ENCODE results near the gene AUH. TPM values are rescaled to one million over a fixed set of nuclear protein-coding genes. Genes with fewer than 3 reads are reported as not detected.

AUH gene
- total RNA-seq, 1 donor from 2014 or later = 17.3 TPM

DNA sequence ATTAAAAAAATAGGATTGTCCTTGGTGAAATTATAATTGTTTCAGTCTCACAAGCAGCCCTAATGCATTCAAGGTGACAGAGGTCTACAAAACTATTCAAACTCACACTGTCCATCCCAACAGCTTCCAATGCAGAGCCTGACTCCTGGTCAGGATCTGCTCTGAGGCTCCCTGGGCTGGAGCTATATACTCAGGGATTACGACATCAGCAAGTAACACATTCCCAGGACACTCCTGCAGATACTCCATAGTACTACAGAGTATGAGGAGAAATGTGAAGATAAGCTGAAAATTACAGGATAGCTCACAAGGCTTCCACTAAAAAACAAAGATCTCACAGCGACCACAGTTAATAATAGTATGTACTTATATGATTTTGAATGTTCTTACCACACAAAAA lies 130.1 kb downstream of the AUH start:
- ATAC-seq = no peak
- no peak overlapping the region for H3K27ac ChIP-seq

DNA sequence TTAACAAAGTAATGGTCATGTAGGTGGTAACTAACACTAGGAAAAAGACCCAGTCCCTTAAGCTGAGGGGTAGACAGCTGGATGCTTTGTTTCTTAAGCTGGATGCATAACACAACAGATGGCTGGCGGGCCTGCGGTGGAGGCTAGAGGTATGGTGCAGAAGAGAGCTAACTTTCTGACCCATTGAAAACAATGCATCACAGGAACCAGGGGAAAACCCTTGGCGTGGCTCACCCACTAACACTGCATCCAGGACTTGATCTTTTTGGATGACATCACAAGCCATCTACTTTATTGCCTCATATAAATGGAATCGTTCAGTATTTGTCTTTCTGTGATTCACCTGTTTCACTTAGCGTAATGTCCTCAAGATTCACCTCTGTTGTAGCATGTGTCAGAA lies 138.7 kb downstream of the AUH start:
- Histone ChIP-seq H3K4me1 (no peaks in the 10 kb centered on the region), H3K4me3 (no peak overlapping the region), H3K27ac (no peak overlapping the region), H3K27me3 (ENCODE audit: low read depth) (no peaks in the 10 kb centered on the region), H3K9me3 (no peaks in the 10 kb centered on the region), H3K36me3 (peaks cover 17% of the 10 kb centered on the region)
- intact Hi-C loops (cut with DNase I) = no loop called here
- ATAC-seq (no peak), DNase-seq (no peak)
- TF ChIP-seq, protein P1, sequence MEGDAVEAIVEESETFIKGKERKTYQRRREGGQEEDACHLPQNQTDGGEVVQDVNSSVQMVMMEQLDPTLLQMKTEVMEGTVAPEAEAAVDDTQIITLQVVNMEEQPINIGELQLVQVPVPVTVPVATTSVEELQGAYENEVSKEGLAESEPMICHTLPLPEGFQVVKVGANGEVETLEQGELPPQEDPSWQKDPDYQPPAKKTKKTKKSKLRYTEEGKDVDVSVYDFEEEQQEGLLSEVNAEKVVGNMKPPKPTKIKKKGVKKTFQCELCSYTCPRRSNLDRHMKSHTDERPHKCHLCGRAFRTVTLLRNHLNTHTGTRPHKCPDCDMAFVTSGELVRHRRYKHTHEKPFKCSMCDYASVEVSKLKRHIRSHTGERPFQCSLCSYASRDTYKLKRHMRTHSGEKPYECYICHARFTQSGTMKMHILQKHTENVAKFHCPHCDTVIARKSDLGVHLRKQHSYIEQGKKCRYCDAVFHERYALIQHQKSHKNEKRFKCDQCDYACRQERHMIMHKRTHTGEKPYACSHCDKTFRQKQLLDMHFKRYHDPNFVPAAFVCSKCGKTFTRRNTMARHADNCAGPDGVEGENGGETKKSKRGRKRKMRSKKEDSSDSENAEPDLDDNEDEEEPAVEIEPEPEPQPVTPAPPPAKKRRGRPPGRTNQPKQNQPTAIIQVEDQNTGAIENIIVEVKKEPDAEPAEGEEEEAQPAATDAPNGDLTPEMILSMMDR (IDR thresholded peaks at IDR 0.05) = no peak

More for the DNA sequence above, 130.1 kb downstream of the AUH start:
- TF ChIP-seq, protein P1 (IDR thresholded peaks at IDR 0.05) = no peak
- H3K27me3 ChIP-seq (ENCODE audit: low read depth) = no peaks in the 10 kb centered on the region
- no peak for DNase-seq
- H3K4me3 ChIP-seq = no peak overlapping the region
- intact Hi-C loops (cut with DNase I) = no loop called here
- no peaks in the 10 kb centered on the region for H3K36me3 ChIP-seq
- H3K9me3 ChIP-seq = no peaks in the 10 kb centered on the region
- H3K4me1 ChIP-seq = no peaks in the 10 kb centered on the region

DNA sequence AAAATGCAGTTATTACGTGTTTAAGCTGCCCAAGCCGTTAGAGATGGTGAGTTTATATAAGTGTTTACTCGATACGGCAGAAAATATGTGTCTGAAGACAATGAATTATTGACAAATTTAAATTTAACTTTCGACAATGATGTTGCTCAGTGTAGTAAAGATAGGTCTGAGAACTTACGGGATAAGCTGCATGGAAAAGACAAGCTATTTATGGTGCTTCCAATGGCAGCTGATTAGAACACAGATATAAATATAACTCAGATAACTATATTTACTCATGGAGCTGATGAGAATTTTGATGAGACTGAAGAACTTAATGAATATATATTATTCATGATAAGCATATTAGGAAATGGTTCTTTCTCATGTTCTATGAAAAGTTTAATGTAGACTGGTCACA lies 139.3 kb downstream of the AUH start:
- intact Hi-C loops (cut with DNase I) = no loop called here
- Histone ChIP-seq H3K27ac (no peak overlapping the region), H3K9me3 (no peaks in the 10 kb centered on the region), H3K4me3 (no peak overlapping the region), H3K27me3 (ENCODE audit: low read depth) (no peaks in the 10 kb centered on the region), H3K4me1 (no peaks in the 10 kb centered on the region), H3K36me3 (peaks cover 22% of the 10 kb centered on the region)
- ATAC-seq (no peak), DNase-seq (no peak)
- TF ChIP-seq, protein P1 (IDR thresholded peaks at IDR 0.05) = no peak

DNA sequence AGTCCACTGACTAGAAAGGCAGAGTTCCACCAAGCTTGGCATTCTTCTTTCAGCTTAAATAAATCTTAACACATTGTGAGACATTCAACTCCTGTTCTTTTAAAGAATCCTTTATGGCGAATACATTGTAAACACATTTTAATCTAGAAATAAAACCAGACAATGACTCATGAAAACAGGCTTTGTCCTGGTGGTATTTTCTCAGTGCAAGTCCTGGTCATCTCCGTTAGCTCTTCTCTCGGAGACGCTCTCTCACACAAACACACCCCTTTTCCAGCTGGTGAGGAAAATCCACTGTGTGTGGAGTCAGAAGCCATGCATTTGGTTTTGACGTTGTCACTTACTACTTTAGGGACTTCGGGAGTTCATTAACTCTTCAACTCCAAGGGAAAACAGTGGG lies 140.4 kb downstream of the AUH start:
- Histone ChIP-seq H3K36me3 (peaks cover 22% of the 10 kb centered on the region), H3K4me1 (no peaks in the 10 kb centered on the region), H3K27ac (no peak overlapping the region), H3K4me3 (no peak overlapping the region), H3K9me3 (no peaks in the 10 kb centered on the region), H3K27me3 (ENCODE audit: low read depth) (no peaks in the 10 kb centered on the region)
- intact Hi-C loops (cut with DNase I) = no loop called here
- TF ChIP-seq, protein P1 (IDR thresholded peaks at IDR 0.05) = no peak
- ATAC-seq (no peak), DNase-seq (no peak)

DNA sequence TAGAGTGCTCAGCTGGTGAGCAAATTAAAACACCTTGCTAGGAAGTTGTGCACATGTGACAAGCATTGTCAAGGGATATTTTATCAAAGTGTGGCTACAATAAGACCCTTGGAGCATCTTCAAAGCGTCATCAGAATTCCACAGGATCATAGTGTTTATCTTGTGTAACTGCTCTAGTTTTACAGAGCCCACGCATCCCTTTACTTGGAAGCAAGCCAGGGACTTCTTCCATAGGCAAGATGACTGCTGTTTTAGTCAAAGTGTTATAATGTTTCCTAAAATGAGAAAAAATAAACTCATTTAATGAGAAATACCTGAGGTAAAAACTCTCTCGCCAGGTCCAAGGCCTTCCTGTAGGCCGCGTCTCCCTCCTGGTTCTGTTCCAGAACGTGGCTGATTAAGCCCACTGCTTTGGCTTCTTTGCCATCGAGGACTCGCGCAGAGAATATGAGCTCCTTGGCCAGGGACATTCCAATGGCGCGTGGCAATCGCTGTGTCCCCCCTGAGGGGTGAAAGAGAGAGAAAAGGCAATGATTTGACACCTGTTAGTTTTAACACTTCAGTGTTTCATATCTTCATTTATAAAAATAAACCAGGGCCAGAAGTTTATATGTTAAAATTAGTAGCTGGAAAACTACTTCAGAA lies 141.1 kb downstream of the AUH start:
- Histone ChIP-seq H3K4me3 (no peak overlapping the region), H3K27ac (no peak overlapping the region), H3K4me1 (no peaks in the 10 kb centered on the region), H3K27me3 (ENCODE audit: low read depth) (no peaks in the 10 kb centered on the region), H3K36me3 (peaks cover 22% of the 10 kb centered on the region), H3K9me3 (no peaks in the 10 kb centered on the region)
- intact Hi-C loops (cut with DNase I) = no loop called here
- no peak for DNase-seq
- no peak for ATAC-seq
- TF ChIP-seq, protein P1 (IDR thresholded peaks at IDR 0.05) = no peak
